NCI-H2196 (cell line): ENCODE measurements around the gene SENP3.

Source experiments
- DNase-seq: peaks from one replicate; lab custom pipeline; 2025; ENCODE audit not compliant: unreplicated experiment; lab: John Stamatoyannopoulos, UW

The SENP3 gene

GRCh38 chr17:7555320-7555948 lies 6.3 kb upstream of the SENP3 start:
- no peak for DNase-seq

- no peak for DNase-seq
Observed at GRCh38 chr17:7556627-7557026, 5.1 kb upstream of the SENP3 start.

GRCh38 chr17:7557147-7557764 lies 4.5 kb upstream of the SENP3 start:
- no peak for DNase-seq

DNA sequence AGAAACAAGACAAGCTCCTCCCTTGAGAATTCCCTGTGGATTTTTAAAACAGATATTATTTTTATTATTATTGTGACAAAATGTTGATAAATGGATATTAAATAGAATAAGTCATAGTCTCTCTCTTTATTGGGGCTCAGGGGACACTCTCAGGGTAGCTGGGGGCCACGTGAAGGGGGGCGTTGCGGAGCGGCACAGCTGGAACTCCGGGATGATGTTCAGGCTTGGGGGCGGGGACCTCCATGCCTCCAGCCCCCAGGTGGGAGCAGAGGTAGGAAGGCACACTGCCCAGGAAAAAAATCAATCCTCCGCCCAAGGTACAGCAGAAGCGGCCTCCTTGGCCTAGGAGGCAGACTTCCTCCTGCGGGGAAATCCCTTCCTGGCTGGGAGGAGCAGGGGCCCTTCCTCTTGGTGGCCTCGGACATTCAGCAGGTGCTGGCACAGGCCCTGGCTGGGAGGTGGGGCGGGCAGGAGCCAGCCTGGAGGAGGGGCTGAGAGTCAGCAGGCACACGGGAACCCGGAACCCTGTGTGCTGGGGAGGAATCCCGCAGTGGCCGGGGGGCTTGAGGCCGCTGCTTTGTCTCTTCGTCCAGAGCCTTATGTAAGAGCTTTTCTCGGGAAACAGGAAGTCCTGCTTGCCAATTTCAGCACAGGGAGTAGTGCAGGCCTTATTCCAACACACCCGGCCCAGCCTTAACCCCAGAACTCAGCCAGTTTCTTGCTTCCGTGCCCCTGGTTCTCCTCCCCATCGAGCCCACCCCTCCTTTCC lies 3.8 kb upstream of the SENP3 start:
- peak; percentile 77 for DNase-seq

GRCh38 chr17:7558544-7559319 lies 3.0 kb upstream of the SENP3 start, which contains the start of gene TNFSF13:
TSS of gene TNFSF13 (plus strand) at chr17:7558750. CDS start at chr17:7559040, 290 bp downstream.
- no peak for DNase-seq

DNA sequence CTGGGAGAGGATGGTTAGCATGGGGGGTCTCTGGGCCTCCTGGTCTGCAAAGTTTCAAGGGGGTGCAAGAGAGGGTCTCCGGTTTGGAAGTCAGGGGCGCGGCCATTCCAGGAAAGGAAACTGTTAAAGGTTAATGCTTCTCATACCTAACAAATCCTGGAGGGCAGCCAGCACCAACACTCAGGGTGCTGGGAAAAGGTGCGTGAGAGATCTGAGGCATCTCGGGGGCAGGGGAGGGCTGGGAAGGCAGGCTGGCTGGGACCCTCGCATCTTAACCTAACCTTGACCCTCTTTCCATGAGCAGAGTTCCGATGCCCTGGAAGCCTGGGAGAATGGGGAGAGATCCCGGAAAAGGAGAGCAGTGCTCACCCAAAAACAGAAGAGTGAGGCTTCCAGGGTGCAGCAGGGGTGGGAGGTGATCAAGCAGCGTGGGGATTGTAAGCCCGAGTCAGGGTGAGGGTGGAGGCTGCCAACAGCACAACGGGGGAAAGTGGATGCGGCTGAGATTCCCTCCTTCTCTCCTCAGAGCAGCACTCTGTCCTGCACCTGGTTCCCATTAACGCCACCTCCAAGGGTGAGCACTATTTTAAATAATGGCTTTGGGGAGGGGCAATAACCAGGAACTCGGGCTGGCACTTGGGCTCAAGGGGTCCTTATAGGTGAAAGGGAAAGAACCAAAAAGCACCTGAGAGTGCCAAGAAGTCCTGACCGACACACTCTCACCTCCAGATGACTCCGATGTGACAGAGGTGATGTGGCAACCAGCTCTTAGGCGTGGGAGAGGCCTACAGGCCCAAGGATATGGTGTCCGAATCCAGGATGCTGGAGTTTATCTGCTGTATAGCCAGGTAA lies 2.2 kb upstream of the SENP3 start:
- no peak for DNase-seq

- DNase-seq, result no peak
Observed at GRCh38 chr17:7560172-7561027, 1.3 kb upstream of the SENP3 start.

- DNase-seq, result peak; percentile 69
Observed at GRCh38 chr17:7561028-7561575, 617 bp upstream of the SENP3 start.

DNA sequence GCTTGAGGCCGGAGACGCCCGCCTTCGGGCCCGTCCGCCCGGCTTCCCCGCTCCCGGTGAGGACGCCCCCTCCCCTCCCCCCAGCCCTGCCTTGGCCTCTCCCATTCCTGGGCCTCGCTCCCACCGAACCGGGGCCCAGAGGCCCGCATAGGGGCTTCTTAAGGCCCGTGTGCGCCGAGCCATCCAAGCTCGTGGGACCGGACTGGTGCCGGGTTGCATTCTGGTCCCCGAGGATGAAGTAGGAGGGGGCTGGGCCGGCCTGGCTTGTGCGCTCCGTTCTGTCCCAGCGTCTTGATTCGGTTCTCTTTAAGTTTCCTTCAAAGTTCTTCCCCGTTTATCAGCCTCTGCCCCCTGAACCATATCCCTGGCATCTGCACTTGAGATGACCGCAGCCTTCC lies 488 bp downstream of the SENP3 start:
- DNase-seq, result no peak

GRCh38 chr17:7563115-7563869 lies 1.6 kb downstream of the SENP3 start:
- DNase-seq, result no peak

GRCh38 chr17:7569571-7569970 lies 7.9 kb downstream of the SENP3 start:
- DNase-seq, result no peak

DNA sequence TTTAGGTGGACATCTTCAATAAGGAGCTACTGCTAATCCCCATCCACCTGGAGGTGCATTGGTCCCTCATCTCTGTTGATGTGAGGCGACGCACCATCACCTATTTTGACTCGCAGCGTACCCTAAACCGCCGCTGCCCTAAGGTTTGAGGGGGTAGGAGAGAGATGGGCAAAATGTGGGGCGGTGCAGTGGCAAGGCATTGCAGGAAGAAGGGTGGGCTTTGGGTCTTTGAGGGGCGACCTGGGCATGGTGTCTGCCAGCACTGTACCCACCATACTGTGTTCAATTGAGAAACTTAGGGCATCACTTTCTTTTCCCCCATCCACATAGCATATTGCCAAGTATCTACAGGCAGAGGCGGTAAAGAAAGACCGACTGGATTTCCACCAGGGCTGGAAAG lies 8.6 kb downstream of the SENP3 start:
- DNase-seq, result no peak

- DNase-seq, result no peak
Observed at GRCh38 chr17:7572338-7572587, 10.5 kb downstream of the SENP3 start.

DNA sequence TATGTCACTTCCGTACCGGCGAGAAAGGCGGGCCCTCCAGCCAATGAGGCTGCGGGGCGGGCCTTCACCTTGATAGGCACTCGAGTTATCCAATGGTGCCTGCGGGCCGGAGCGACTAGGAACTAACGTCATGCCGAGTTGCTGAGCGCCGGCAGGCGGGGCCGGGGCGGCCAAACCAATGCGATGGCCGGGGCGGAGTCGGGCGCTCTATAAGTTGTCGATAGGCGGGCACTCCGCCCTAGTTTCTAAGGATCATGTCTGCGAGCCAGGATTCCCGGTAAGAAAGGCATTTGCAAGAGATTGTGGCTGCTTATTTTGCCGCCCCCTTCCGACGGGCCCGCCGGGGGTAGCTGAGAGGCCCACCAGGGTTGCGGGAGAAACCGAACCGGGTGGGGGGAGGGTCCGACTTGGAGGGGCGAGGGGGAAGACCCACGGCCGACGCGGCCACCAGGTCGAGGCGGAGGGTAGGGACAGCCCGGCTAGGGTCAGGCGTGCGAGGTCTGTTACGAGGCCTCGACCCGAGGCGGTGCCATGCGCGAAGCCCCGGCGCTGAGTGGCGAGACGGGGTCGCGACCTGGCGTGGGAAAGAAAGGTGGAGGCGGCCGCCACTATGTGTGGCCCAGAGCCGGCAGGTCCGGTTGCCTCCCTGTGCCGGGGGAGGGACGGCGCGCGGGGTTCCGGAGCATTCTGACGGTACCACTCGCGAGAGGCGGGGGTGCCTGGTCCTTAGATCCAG lies 11.0 kb downstream of the SENP3 start:
- peak; percentile 91 for DNase-seq

GRCh38 chr17:7573324-7574080 lies 11.8 kb downstream of the SENP3 start:
- DNase-seq, result peak; percentile 79

GRCh38 chr17:7574176-7574953 lies 12.6 kb downstream of the SENP3 start:
- no peak for DNase-seq

DNA sequence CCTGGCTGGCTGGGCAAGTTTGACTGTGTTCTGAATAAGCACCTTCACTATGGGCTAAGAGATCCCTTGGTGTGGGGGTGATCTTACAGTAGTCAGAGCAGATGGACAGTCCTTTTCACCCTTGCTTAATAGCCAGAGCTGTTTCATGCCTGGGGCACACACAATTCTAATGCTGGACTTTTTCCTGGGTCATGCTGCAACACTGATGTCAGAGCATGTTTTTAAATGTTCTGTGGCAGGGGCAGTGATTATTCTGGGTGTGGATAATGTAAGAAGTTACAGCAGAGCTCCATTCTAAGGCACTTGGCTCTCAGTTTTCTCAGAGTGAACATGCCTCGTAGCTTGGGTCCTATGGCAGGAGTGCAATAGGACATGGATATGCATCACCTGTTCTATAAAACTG lies 13.8 kb downstream of the SENP3 start:
- no peak for DNase-seq
